Activated T-helper 1 cell treated with Interleukin-2 at 50 U/mL for 16 hours (primary cell): ENCODE results near the gene RPA1.
"Not testable (repeated sequence)": the region's sequence is repeated elsewhere in the genome, so short reads cannot be mapped to it uniquely, and the experiment has no call there.

ENCODE experiments used
- DNase-seq: peaks from one replicate; pipeline ENCODE4 v3.0.0-alpha.2; 2020; ENCODE audit warnings: low read depth

Gene RPA1

GRCh38 chr17:1878419-1879121 lies 48.8 kb downstream of the RPA1 start:
- no peak for DNase-seq

- no peak for DNase-seq
These were observed 51.2 kb downstream of the RPA1 start for GRCh38 chr17:1880851-1881630.

GRCh38 chr17:1882836-1883235 lies 53.0 kb downstream of the RPA1 start:
- DNase-seq = no peak

GRCh38 chr17:1883536-1883935 lies 53.7 kb downstream of the RPA1 start:
- no peak for DNase-seq

GRCh38 chr17:1888741-1889140 lies 58.9 kb downstream of the RPA1 start:
- no peak for DNase-seq

- DNase-seq = no peak
These were observed 61.1 kb downstream of the RPA1 start for GRCh38 chr17:1890758-1891450.

- no peak for DNase-seq
These were observed 65.0 kb downstream of the RPA1 start for GRCh38 chr17:1894753-1895339.

GRCh38 chr17:1895479-1895878 lies 65.7 kb downstream of the RPA1 start:
- DNase-seq = not testable (repeated sequence)

GRCh38 chr17:1896243-1897104 lies 66.7 kb downstream of the RPA1 start:
- DNase-seq = no peak

GRCh38 chr17:1897105-1897656 lies 67.4 kb downstream of the RPA1 start:
- no peak for DNase-seq

GRCh38 chr17:1898332-1898731 lies 68.5 kb downstream of the RPA1 start:
- DNase-seq = no peak

GRCh38 chr17:1898872-1899271 lies 69.1 kb downstream of the RPA1 start:
- DNase-seq = no peak

- DNase-seq = no peak
These were observed 69.7 kb downstream of the RPA1 start for GRCh38 chr17:1899403-1900000.

GRCh38 chr17:1904273-1905182 lies 74.7 kb downstream of the RPA1 start:
- no peak for DNase-seq

GRCh38 chr17:1905190-1905913 lies 75.5 kb downstream of the RPA1 start:
- no peak for DNase-seq

GRCh38 chr17:1906662-1907101 lies 76.9 kb downstream of the RPA1 start:
- DNase-seq = no peak

- no peak for DNase-seq
These were observed 77.4 kb downstream of the RPA1 start for GRCh38 chr17:1907216-1907631.

GRCh38 chr17:1907909-1908698 lies 78.3 kb downstream of the RPA1 start:
- no peak for DNase-seq
